ENCODE data around the gene ERICH6B. TPM values are rescaled to one million over a fixed set of nuclear protein-coding genes. Genes with fewer than 3 reads are reported as not detected.
A peak's percentile ranks its signal among the peaks of the same experiment; 100 is the strongest.
"Not testable (repeated sequence)": the region's sequence is repeated elsewhere in the genome, so short reads cannot be mapped to it uniquely, and the experiment has no call there.

ERICH6B gene
- total RNA-seq, result not detected

GRCh38 chr13:45615501-45616101 lies at the start of gene ERICH6B:
TSS of gene ERICH6B (minus strand) at chr13:45615739. CDS start at chr13:45597005, 18,734 bp downstream.
- no peaks in the 10 kb centered on the region for H3K4me1 ChIP-seq (ENCODE audit: control insufficient read depth in 1 of 2, low read depth in 2 of 2)
- no peak for TF ChIP-seq CTCF (IDR thresholded peaks at IDR 0.05)
- no peaks in the 10 kb centered on the region for H3K9me3 ChIP-seq
- no peaks in the 10 kb centered on the region for H3K27me3 ChIP-seq (replicated peaks; ENCODE audit: insufficient read depth)
- H3K4me3 ChIP-seq, result peak within 1 kb of the TSS; percentile 44
- no peaks in the 10 kb centered on the region for H3K36me3 ChIP-seq
- H3K27ac ChIP-seq, result no peak within 1 kb of the TSS
- DNase-seq (ENCODE audit: low spot score) (no peak), ATAC-seq (ENCODE audit: insufficient number of reproducible peaks, low FRiP score, low read depth) (no peak)

GRCh38 chr13:45662903-45663302 lies 47.4 kb upstream of the ERICH6B start:
- not testable (repeated sequence) for DNase-seq (ENCODE audit: low spot score); H3K9me3 ChIP-seq; H3K27ac ChIP-seq; ATAC-seq (ENCODE audit: insufficient number of reproducible peaks, low FRiP score, low read depth); H3K36me3 ChIP-seq; H3K4me3 ChIP-seq; H3K27me3 ChIP-seq (replicated peaks; ENCODE audit: insufficient read depth); H3K4me1 ChIP-seq (ENCODE audit: control insufficient read depth in 1 of 2, low read depth in 2 of 2)

GRCh38 chr13:45662162-45662561 lies 46.6 kb upstream of the ERICH6B start:
- TF ChIP-seq CTCF (IDR thresholded peaks at IDR 0.05), result no peak
- H3K27me3 ChIP-seq (replicated peaks; ENCODE audit: insufficient read depth), result no peaks in the 10 kb centered on the region
- no peak for ATAC-seq (ENCODE audit: insufficient number of reproducible peaks, low FRiP score, low read depth)
- DNase-seq (ENCODE audit: low spot score), result no peak
- H3K9me3 ChIP-seq, result no peaks in the 10 kb centered on the region
- H3K27ac ChIP-seq, result no peak overlapping the region
- H3K36me3 ChIP-seq, result no peaks in the 10 kb centered on the region
- H3K4me1 ChIP-seq (ENCODE audit: control insufficient read depth in 1 of 2, low read depth in 2 of 2), result no peaks in the 10 kb centered on the region
- no peak overlapping the region for H3K4me3 ChIP-seq

- not testable (repeated sequence) for DNase-seq (ENCODE audit: low spot score); ATAC-seq (ENCODE audit: insufficient number of reproducible peaks, low FRiP score, low read depth); H3K36me3 ChIP-seq; H3K27me3 ChIP-seq (replicated peaks; ENCODE audit: insufficient read depth); H3K4me1 ChIP-seq (ENCODE audit: control insufficient read depth in 1 of 2, low read depth in 2 of 2); H3K27ac ChIP-seq; H3K4me3 ChIP-seq; H3K9me3 ChIP-seq
Measured at GRCh38 chr13:45660458-45660857, 44.9 kb upstream of the ERICH6B start.

GRCh38 chr13:45659536-45659935 lies 44.0 kb upstream of the ERICH6B start:
- ATAC-seq (ENCODE audit: insufficient number of reproducible peaks, low FRiP score, low read depth) (no peak), DNase-seq (ENCODE audit: low spot score) (no peak)
- Histone ChIP-seq H3K27me3 (replicated peaks; ENCODE audit: insufficient read depth) (no peaks in the 10 kb centered on the region), H3K9me3 (no peaks in the 10 kb centered on the region), H3K4me1 (ENCODE audit: control insufficient read depth in 1 of 2, low read depth in 2 of 2) (no peaks in the 10 kb centered on the region), H3K4me3 (no peak overlapping the region), H3K36me3 (no peaks in the 10 kb centered on the region), H3K27ac (no peak overlapping the region)
- TF ChIP-seq CTCF (IDR thresholded peaks at IDR 0.05), result no peak

GRCh38 chr13:45658586-45659235 lies 43.2 kb upstream of the ERICH6B start:
- TF ChIP-seq CTCF (IDR thresholded peaks at IDR 0.05), result no peak
- DNase-seq (ENCODE audit: low spot score) (no peak), ATAC-seq (ENCODE audit: insufficient number of reproducible peaks, low FRiP score, low read depth) (no peak)
- Histone ChIP-seq H3K27me3 (replicated peaks; ENCODE audit: insufficient read depth) (no peaks in the 10 kb centered on the region), H3K27ac (no peak overlapping the region), H3K4me3 (no peak overlapping the region), H3K9me3 (no peaks in the 10 kb centered on the region), H3K36me3 (no peaks in the 10 kb centered on the region), H3K4me1 (ENCODE audit: control insufficient read depth in 1 of 2, low read depth in 2 of 2) (no peaks in the 10 kb centered on the region)
